NCI-H1105 treated with DMSO at 0.1 percent for 48 hours (cell line): ENCODE results near the gene CDK5RAP3.
A peak's percentile ranks its signal among the peaks of the same experiment; 100 is the strongest.
"Not testable (repeated sequence)": the region's sequence is repeated elsewhere in the genome, so short reads cannot be mapped to it uniquely, and the experiment has no call there.

ENCODE experiments used
- DNase-seq: peaks from one replicate; lab custom pipeline; 2025; lab: John Stamatoyannopoulos, UW

Gene CDK5RAP3

GRCh38 chr17:48001197-48001596, 30.3 kb downstream of the CDK5RAP3 start:
- DNase-seq = no peak

GRCh38 chr17:48001657-48002056, 30.7 kb downstream of the CDK5RAP3 start:
- not testable (repeated sequence) for DNase-seq

- no peak for DNase-seq
Observed at GRCh38 chr17:48002266-48002915, 31.5 kb downstream of the CDK5RAP3 start.

GRCh38 chr17:48002916-48003416, 32.1 kb downstream of the CDK5RAP3 start:
- DNase-seq = peak; percentile 79

- peak; percentile 96 for DNase-seq
Observed at GRCh38 chr17:48003417-48004151, 32.7 kb downstream of the CDK5RAP3 start.

GRCh38 chr17:48004983-48005382, 34.1 kb downstream of the CDK5RAP3 start:
- DNase-seq = peak; percentile 28

GRCh38 chr17:48006936-48007709, 36.2 kb downstream of the CDK5RAP3 start:
- DNase-seq = no peak

GRCh38 chr17:48010193-48010592, 39.3 kb downstream of the CDK5RAP3 start:
- no peak for DNase-seq

GRCh38 chr17:48011405-48012150, 40.7 kb downstream of the CDK5RAP3 start:
- DNase-seq = peak; percentile 70

- DNase-seq = peak; percentile 90
Observed at GRCh38 chr17:48012151-48012520, 41.2 kb downstream of the CDK5RAP3 start.

GRCh38 chr17:48012654-48013053, 41.7 kb downstream of the CDK5RAP3 start:
- DNase-seq = no peak

- DNase-seq = no peak
Observed at GRCh38 chr17:48013876-48014594, 43.1 kb downstream of the CDK5RAP3 start.

- DNase-seq = peak; percentile 67
Observed at GRCh38 chr17:48014595-48015111, 43.7 kb downstream of the CDK5RAP3 start.

GRCh38 chr17:48016112-48016511, 45.2 kb downstream of the CDK5RAP3 start:
- no peak for DNase-seq

- DNase-seq = not testable (repeated sequence)
Observed at GRCh38 chr17:48017817-48018158, 46.9 kb downstream of the CDK5RAP3 start.

- no peak for DNase-seq
Observed at GRCh38 chr17:48021934-48022333, 51.0 kb downstream of the CDK5RAP3 start.

- DNase-seq = no peak
Observed at GRCh38 chr17:48022901-48023300, 52.0 kb downstream of the CDK5RAP3 start.

GRCh38 chr17:48023400-48024148, 52.7 kb downstream of the CDK5RAP3 start:
- DNase-seq = peak; percentile 82

GRCh38 chr17:48024149-48025039, 53.5 kb downstream of the CDK5RAP3 start:
- peak; percentile 45 for DNase-seq
